ENCODE data around the gene TAS1R3. TPM values are rescaled to one million over a fixed set of nuclear protein-coding genes. Genes with fewer than 3 reads are reported as not detected.

Gene TAS1R3
- total RNA-seq, 4 donors from 2014 or later = 0.21 to 1.2 (median 0.63) TPM

- DNase-seq (ENCODE audit: low spot score in 2 of 2) = no peak
- TF ChIP-seq POLR2A (IDR thresholded peaks at IDR 0.05) = no peak
- no peak for TF ChIP-seq EP300 (IDR thresholded peaks at IDR 0.05)
- no peak for TF ChIP-seq CTCF (IDR thresholded peaks at IDR 0.05)
- Histone ChIP-seq H3K4me3 (no peak overlapping the region), H3K4me1 (peaks cover 0 to 21% (median 3%) of the 10 kb centered on the region in 4 donors), H3K9me3 (no peaks in the 10 kb centered on the region), H3K36me3 (peaks cover 0 to 76% (median 0%) of the 10 kb centered on the region in 3 donors), H3K27me3 (no peaks in the 10 kb centered on the region), H3K27ac (no peak overlapping the region)
- WGBS, 2 donors = 94 to 95% methylated on average over 27 to 31 of the region's 35 CpGs
Observed at GRCh38 chr1:1295154-1295923, 35.7 kb upstream of the TAS1R3 start.

- no peak overlapping the region for H3K27ac ChIP-seq
- H3K36me3 ChIP-seq = peaks cover 0 to 77% (median 0%) of the 10 kb centered on the region in 3 donors
- WGBS, 2 donors = 92 to 96% methylated on average over 38 to 45 of the region's 62 CpGs
- TF ChIP-seq POLR2A (IDR thresholded peaks at IDR 0.05) (no peak), CTCF (IDR thresholded peaks at IDR 0.05) (no peak), EP300 (IDR thresholded peaks at IDR 0.05) (no peak)
- no peak overlapping the region for H3K4me3 ChIP-seq
- peaks cover 0 to 11% (median under 1%) of the 10 kb centered on the region in 4 donors for H3K4me1 ChIP-seq
- DNase-seq (ENCODE audit: low spot score in 2 of 2) = no peak
- no peaks in the 10 kb centered on the region for H3K27me3 ChIP-seq
- no peaks in the 10 kb centered on the region for H3K9me3 ChIP-seq
Observed at GRCh38 chr1:1296070-1297061, 34.7 kb upstream of the TAS1R3 start.

- no peak for DNase-seq (ENCODE audit: low spot score in 2 of 2)
- H3K36me3 ChIP-seq = peaks cover 0 to 69% (median 0%) of the 10 kb centered on the region in 3 donors
Observed at GRCh38 chr1:1297802-1298424, 33.2 kb upstream of the TAS1R3 start.

More at GRCh38 chr1:1297802-1298424, 33.2 kb upstream of the TAS1R3 start:
- no peaks in the 10 kb centered on the region for H3K27me3 ChIP-seq
- TF ChIP-seq EP300 (IDR thresholded peaks at IDR 0.05) (no peak), POLR2A (IDR thresholded peaks at IDR 0.05) (no peak), CTCF (IDR thresholded peaks at IDR 0.05) (no peak)
- H3K4me1 ChIP-seq = peaks cover 0 to 6% (median 0%) of the 10 kb centered on the region in 4 donors
- 88% methylated on average over 9 to 28 of the region's 31 CpGs for WGBS, 2 donors
- H3K4me3 ChIP-seq = no peak overlapping the region
- H3K27ac ChIP-seq = no peak overlapping the region
- no peaks in the 10 kb centered on the region for H3K9me3 ChIP-seq
